Mesothelial cell of epicardium (in vitro differentiated cells): Measurements from ENCODE around the gene AFM. TPM values are rescaled to one million over a fixed set of nuclear protein-coding genes. Genes with fewer than 3 reads are reported as not detected.

Source experiments
- DNase-seq, 2 experiments: peaks; one replicate each; pipeline ENCODE4 v3.0.0; 2021; ENCODE audit warnings: low spot score in 2 of 2; ENCODE audit not compliant: unreplicated experiment in 2 of 2
- H3K27ac Mint-ChIP-seq: 2 replicates; pipeline ENCODE4 v1.8.0; 2021; ENCODE audit warnings: mixed read lengths
- H3K27me3 Mint-ChIP-seq: 2 replicates; pipeline ENCODE4 v1.8.0; 2021; ENCODE audit warnings: low read depth, mixed read lengths
- H3K36me3 Mint-ChIP-seq: 2 replicates; pipeline ENCODE4 v1.8.0; 2021; ENCODE audit warnings: mixed read lengths
- H3K4me1 Mint-ChIP-seq: 2 replicates; pipeline ENCODE4 v1.8.0; 2021; ENCODE audit warnings: mixed read lengths
- H3K4me3 Mint-ChIP-seq: 2 replicates; pipeline ENCODE4 v1.8.0; 2021; ENCODE audit warnings: mild to moderate bottlenecking, moderate library complexity, mixed read lengths
- H3K9me3 Mint-ChIP-seq: 2 replicates; pipeline ENCODE4 v1.8.0; 2021; ENCODE audit warnings: mixed read lengths
- CTCF ChIP-seq: fragments of 200-600 bp; sonication (generic); IDR thresholded peaks from one replicate; pipeline ENCODE4 v1.5.0; 2021; ENCODE audit warnings: antibody characterized with exemption; ENCODE audit not compliant: unreplicated experiment
- total RNA-seq: library from RNA; stranded (reverse); gene quantifications from 3 replicates; pipeline ENCODE4 v1.2.1, GENCODE V29; 2021

Gene AFM
- total RNA-seq, 1 donor from 2014 or later: not detected

GRCh38 chr4:73451404-73451803, 30.1 kb upstream of the AFM start:
- Mint-ChIP-seq H3K4me3 (no peak overlapping the region), H3K36me3 (no peaks in the 10 kb centered on the region), H3K27me3 (no peaks in the 10 kb centered on the region), H3K4me1 (peaks cover 20% of the 10 kb centered on the region), H3K27ac (no peak overlapping the region), H3K9me3 (no peaks in the 10 kb centered on the region)
- TF ChIP-seq CTCF: no peak
- no peak for DNase-seq

- no peak overlapping the region for H3K4me3 Mint-ChIP-seq
- no peak for DNase-seq
- no peak for TF ChIP-seq CTCF
- H3K9me3 Mint-ChIP-seq: no peaks in the 10 kb centered on the region
- peaks cover 20% of the 10 kb centered on the region for H3K4me1 Mint-ChIP-seq
- no peaks in the 10 kb centered on the region for H3K36me3 Mint-ChIP-seq
- H3K27me3 Mint-ChIP-seq: no peaks in the 10 kb centered on the region
- no peak overlapping the region for H3K27ac Mint-ChIP-seq
These were observed 29.4 kb upstream of the AFM start for GRCh38 chr4:73451981-73452747.

- H3K27ac Mint-ChIP-seq: peak overlapping the region; percentile 52
- no peaks in the 10 kb centered on the region for H3K36me3 Mint-ChIP-seq
- no peaks in the 10 kb centered on the region for H3K9me3 Mint-ChIP-seq
- no peak for DNase-seq
- no peak for TF ChIP-seq CTCF
- H3K4me1 Mint-ChIP-seq: peaks cover 15% of the 10 kb centered on the region
- no peak overlapping the region for H3K4me3 Mint-ChIP-seq
- H3K27me3 Mint-ChIP-seq: no peaks in the 10 kb centered on the region
These were observed 28.4 kb upstream of the AFM start for GRCh38 chr4:73452953-73453700.

- H3K27ac Mint-ChIP-seq: peak overlapping the region; percentile 18
- TF ChIP-seq CTCF: no peak
- H3K27me3 Mint-ChIP-seq: no peaks in the 10 kb centered on the region
- no peaks in the 10 kb centered on the region for H3K9me3 Mint-ChIP-seq
- peaks cover 15% of the 10 kb centered on the region for H3K4me1 Mint-ChIP-seq
- no peaks in the 10 kb centered on the region for H3K36me3 Mint-ChIP-seq
- no peak for DNase-seq
- no peak overlapping the region for H3K4me3 Mint-ChIP-seq
These were observed 27.9 kb upstream of the AFM start for GRCh38 chr4:73453701-73454005.

GRCh38 chr4:73454920-73455319, 26.6 kb upstream of the AFM start:
- H3K4me3 Mint-ChIP-seq: no peak overlapping the region
- no peaks in the 10 kb centered on the region for H3K36me3 Mint-ChIP-seq
- no peak for DNase-seq
- no peak for TF ChIP-seq CTCF
- H3K27me3 Mint-ChIP-seq: no peaks in the 10 kb centered on the region
- H3K9me3 Mint-ChIP-seq: no peaks in the 10 kb centered on the region
- no peak overlapping the region for H3K27ac Mint-ChIP-seq
- H3K4me1 Mint-ChIP-seq: peaks cover 15% of the 10 kb centered on the region
